GM19238 (cell line): ENCODE data around the gene VCL.
"Not testable (repeated sequence)": the region's sequence is repeated elsewhere in the genome, so short reads cannot be mapped to it uniquely, and the experiment has no call there.

Source experiments
- DNase-seq: peaks from one replicate; pipeline ENCODE4 v3.0.0; 2011; ENCODE audit warnings: low spot score; ENCODE audit not compliant: insufficient read length

VCL gene

DNA sequence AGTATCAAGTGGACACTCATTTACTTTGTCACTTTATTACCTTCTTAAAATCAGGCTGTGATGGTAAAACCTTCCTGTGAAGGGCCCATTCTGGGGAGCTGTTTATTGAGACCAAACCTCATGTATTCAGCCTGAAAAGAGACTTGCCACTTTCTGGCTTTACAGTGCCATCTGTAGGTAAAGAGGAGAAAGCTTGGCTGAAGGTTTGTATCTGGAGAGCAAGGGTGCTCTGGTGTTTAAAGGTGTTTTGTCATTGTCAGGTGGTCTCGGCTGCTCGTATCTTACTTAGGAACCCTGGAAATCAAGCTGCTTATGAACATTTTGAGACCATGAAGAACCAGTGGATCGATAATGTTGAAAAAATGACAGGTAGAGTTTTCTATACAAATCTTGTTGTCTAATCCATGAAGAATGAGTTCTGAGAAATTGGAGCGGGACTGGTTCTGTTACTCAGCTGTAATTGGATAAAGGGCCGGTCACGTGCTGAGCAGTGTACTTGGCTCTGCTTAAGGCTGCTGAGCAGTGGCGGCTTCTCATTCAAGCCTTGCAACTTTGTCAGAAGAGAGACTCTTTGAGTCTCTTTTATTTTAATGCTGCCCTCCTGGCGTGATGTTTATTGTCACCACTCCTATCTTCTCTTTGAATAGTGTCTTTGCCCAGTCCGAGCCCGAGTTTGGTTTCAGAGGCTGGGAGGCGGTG lies 105.8 kb downstream of the VCL start:
- DNase-seq, result peak; percentile 30

DNA sequence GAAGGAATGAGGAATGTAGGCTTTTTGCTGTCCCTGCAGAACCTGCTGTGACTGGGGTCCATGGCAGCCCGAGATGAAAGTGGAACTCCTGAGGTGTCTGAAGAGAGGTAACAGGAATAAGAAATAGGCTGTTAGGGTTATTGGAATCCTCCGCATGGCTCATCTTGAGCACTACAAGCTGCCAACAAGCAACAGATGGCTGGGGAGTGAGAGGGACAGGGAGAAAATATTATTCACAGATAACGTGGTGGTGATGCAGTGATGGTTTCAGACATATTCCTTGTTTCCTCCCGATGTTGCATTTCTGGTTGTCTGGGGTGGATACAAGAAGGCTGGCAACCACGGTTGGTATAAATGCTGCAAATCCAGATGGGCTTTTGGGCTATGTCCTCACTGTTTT lies 106.6 kb downstream of the VCL start:
- no peak for DNase-seq

DNA sequence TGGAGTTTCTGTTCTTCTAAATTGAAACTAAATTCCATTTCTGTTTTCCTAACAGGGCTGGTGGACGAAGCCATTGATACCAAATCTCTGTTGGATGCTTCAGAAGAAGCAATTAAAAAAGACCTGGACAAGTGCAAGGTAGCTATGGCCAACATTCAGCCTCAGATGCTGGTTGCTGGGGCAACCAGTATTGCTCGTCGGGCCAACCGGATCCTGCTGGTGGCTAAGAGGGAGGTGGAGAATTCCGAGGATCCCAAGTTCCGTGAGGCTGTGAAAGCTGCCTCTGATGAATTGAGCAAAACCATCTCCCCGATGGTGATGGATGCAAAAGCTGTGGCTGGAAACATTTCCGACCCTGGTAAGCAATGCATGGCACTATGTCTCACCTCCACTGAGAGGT lies 107.1 kb downstream of the VCL start:
- no peak for DNase-seq

- DNase-seq, result no peak
Observed at GRCh38 chr10:74107391-74107790, 109.5 kb downstream of the VCL start.

- no peak for DNase-seq
Observed at GRCh38 chr10:74109452-74109851, 111.5 kb downstream of the VCL start.

GRCh38 chr10:74110120-74110519 lies 112.2 kb downstream of the VCL start:
- no peak for DNase-seq

- no peak for DNase-seq
Observed at GRCh38 chr10:74111799-74112198, 113.9 kb downstream of the VCL start.

DNA sequence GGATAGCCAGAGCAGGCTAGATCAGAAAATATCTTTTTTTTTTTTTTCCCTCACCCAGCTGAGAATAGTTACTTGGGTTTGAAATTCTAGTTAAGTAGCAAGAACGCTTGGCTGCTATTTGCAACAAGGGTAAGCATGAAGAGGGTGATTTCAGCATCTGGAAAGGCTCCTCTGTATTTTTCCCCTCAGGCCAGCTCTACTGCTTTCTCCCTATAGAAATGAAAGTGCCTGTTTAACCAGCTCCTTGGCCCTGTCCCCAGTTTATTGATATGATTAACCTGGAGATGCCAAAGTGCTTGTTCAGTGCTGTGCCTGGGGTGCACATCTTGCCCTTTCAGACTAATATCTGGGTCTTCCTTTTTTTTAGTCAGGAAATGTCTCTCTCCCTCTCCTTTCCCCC lies 115.6 kb downstream of the VCL start:
- DNase-seq, result no peak

DNA sequence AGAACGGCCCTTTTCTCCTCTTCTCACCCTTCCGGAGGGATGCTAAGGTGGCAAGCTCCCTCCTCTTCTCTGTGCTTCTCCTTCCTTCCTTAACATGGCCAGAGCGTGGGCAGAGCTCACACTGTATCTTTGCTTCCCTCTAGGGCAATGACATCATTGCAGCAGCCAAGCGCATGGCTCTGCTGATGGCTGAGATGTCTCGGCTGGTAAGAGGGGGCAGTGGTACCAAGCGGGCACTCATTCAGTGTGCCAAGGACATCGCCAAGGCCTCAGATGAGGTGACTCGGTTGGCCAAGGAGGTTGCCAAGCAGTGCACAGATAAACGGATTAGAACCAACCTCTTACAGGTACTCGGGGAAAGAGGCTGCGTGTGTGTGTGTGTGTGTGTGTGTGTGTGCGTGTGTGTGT lies 116.1 kb downstream of the VCL start:
- DNase-seq, result no peak

- DNase-seq, result no peak
Observed at GRCh38 chr10:74117738-74118137, 119.8 kb downstream of the VCL start.

DNA sequence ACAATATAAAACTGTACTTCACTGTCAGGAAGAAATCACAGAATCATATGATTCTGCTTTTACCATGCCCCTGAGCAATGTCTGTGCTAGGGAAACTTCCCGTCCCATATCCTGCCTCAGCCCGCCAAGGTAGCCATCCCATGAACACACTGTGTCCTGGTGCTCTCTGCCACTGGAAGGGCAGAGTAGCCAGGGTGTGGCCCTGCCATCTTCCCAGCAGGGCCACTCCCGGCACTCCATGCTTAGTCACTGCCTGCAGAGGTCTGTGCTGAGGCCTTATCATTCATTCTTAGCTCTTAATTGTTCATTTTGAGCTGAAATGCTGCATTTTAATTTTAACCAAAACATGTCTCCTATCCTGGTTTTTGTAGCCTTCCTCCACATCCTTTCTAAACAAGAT lies 120.9 kb downstream of the VCL start:
- no peak for DNase-seq

GRCh38 chr10:74120911-74121310 lies 123.0 kb downstream of the VCL start:
- no peak for DNase-seq

DNA sequence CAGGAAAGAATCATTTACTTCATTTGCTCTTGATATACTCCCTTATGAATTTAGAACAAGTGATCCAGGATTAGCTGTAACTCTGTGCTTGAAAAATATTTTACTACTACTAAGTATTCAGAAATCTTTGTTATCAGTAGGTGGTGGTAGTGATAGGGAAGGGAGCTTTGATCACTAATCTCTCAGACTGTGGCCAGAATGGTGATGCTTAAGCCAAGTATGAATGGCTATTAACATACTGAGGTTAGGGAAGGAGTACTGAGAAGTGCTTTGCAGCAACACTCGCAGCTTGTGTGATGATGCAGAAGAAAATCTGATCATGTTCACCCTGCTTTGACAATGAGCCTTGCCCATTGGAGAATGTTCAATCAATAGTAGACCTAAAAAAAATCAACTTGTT lies 123.5 kb downstream of the VCL start:
- no peak for DNase-seq

- DNase-seq, result no peak
Observed at GRCh38 chr10:74122060-74122459, 124.1 kb downstream of the VCL start.

- DNase-seq, result no peak
Observed at GRCh38 chr10:74123081-74123480, 125.2 kb downstream of the VCL start.

- no peak for DNase-seq
Observed at GRCh38 chr10:74133923-74134820, 136.3 kb downstream of the VCL start.

GRCh38 chr10:74135452-74135851 lies 137.5 kb downstream of the VCL start:
- no peak for DNase-seq

GRCh38 chr10:74137992-74138391 lies 140.1 kb downstream of the VCL start:
- DNase-seq, result no peak

DNA sequence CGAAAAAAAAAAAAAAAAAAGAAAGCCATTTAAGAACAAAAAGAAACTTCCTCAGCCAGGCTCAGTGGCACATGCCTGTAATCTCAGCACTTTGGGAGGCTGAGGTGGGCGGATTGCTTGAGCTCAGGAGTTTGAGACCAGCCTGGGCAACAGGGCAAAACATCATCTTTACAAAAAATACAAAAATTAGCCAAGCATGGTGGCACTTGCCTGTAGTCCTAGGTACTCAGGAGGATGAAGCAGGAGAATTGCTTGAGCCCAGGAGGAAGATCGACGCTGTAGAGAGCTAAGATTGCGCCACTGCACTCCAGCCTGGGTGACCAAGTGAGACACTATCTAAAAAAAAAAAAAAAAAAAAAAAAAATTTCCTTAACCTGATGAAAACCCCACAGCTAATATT lies 140.7 kb downstream of the VCL start:
- DNase-seq, result not testable (repeated sequence)

DNA sequence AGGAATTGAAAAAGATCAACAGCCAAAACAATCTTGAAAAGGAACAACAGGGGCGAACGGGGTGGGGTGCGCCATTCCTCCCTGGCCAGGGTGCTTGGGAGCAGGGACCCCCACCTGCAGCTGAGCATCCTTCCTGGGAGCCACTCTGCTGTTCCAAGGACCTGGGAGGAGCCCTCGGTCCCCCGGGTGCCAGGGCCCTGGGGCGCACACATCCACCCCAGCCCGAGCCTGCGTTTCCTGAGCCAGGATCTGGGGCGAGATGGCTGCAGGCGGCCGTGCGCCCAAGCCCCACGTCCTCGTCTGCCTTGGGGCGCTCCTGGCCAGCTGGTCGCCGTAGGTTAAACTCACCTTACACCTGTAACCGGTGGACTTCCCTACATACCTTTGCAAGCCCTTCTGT lies 142.1 kb downstream of the VCL start:
- DNase-seq, result no peak

DNA sequence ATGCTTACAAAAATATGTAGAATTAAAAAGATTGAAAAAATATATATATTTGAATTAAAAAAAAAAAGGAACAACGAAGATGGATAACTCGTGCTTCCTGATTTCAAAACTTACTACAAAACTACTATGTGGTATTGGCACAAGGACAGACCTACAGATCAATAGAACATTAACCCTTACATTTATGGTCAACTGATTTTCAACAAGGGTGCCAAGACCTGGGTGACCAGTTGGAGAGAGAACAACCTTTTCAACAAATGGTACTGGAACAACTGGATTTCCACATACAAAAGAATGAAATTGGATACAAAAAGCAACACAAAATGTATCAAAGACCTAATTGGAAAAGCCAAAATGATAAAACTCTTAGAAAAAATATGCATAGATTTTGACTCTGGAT lies 142.6 kb downstream of the VCL start:
- no peak for DNase-seq

DNA sequence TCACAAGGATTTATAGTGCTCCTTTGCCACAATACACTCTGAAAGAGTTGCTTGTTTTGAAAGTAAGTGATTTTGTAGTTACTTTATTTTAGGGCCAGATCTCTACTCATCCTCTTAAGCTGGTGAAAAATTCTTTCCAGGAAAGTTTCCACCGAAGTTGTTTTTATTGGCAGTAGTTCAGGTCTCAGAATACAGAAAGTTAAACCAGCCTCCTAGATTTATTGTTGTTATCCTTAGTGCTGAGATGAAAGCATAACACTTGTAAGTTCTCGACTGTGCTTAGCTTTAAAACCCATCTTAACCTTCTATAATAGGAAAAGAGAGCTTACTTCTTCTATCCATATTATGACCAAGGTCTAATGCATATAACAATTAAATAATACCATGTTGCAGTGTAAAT lies 147.2 kb downstream of the VCL start:
- no peak for DNase-seq

GRCh38 chr10:74146980-74147379 lies 149.1 kb downstream of the VCL start:
- DNase-seq, result not testable (repeated sequence)
